Measurements from ENCODE around the gene SNRNP48.

The SNRNP48 gene

DNA sequence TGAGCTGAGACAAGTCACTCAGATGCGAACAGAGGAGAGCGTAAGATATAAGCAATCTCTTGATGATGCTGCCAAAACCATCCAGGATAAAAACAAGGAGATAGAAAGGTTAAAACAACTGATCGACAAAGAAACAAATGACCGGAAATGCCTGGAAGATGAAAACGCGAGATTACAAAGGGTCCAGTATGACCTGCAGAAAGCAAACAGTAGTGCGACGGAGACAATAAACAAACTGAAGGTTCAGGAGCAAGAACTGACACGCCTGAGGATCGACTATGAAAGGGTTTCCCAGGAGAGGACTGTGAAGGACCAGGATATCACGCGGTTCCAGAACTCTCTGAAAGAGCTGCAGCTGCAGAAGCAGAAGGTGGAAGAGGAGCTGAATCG is 9.5 kb upstream of the SNRNP48 start:
- no peaks in the 10 kb centered on the region for H3K4me1 ChIP-seq (ENCODE audit: insufficient read depth, low read length)
- no peak overlapping the region for H3K9ac ChIP-seq (ENCODE audit: low read length)
- no peaks in the 10 kb centered on the region for H3K9me3 ChIP-seq (ENCODE audit: low read length)
- no peaks in the 10 kb centered on the region for H3K36me3 ChIP-seq (ENCODE audit: insufficient read depth, low read length)
- no peaks in the 10 kb centered on the region for H3K27me3 ChIP-seq (ENCODE audit: control insufficient read depth in 1 of 2, insufficient read depth in 2 of 2, low read length in 2 of 2)
- no peak overlapping the region for H3K27ac ChIP-seq (ENCODE audit: low read depth, low read length)
- no peak overlapping the region for H3K4me3 ChIP-seq (ENCODE audit: low read depth in 1 of 2, low read length in 2 of 2)

DNA sequence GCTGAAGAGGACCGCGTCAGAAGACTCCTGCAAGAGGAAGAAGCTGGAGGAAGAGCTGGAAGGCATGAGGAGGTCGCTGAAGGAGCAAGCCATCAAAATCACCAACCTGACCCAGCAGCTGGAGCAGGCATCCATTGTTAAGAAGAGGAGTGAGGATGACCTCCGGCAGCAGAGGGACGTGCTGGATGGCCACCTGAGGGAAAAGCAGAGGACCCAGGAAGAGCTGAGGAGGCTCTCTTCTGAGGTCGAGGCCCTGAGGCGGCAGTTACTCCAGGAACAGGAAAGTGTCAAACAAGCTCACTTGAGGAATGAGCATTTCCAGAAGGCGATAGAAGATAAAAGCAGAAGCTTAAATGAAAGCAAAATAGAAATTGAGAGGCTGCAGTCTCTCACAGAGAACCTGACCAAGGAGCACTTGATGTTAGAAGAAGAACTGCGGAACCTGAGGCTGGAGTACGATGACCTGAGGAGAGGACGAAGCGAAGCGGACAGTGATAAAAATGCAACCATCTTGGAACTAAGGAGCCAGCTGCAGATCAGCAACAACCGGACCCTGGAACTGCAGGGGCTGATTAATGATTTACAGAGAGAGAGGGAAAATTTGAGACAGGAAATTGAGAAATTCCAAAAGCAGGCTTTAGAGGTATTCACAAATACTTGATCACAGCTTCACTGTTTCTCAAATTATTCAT is 8.9 kb upstream of the SNRNP48 start:
- H3K27ac ChIP-seq (ENCODE audit: low read depth, low read length), result no peak overlapping the region
- no peaks in the 10 kb centered on the region for H3K4me1 ChIP-seq (ENCODE audit: insufficient read depth, low read length)
- H3K9ac ChIP-seq (ENCODE audit: low read length), result no peak overlapping the region
- H3K27me3 ChIP-seq (ENCODE audit: control insufficient read depth in 1 of 2, insufficient read depth in 2 of 2, low read length in 2 of 2), result no peaks in the 10 kb centered on the region
- H3K36me3 ChIP-seq (ENCODE audit: insufficient read depth, low read length), result no peaks in the 10 kb centered on the region
- no peak overlapping the region for H3K4me3 ChIP-seq (ENCODE audit: low read depth in 1 of 2, low read length in 2 of 2)
- H3K9me3 ChIP-seq (ENCODE audit: low read length), result no peaks in the 10 kb centered on the region

DNA sequence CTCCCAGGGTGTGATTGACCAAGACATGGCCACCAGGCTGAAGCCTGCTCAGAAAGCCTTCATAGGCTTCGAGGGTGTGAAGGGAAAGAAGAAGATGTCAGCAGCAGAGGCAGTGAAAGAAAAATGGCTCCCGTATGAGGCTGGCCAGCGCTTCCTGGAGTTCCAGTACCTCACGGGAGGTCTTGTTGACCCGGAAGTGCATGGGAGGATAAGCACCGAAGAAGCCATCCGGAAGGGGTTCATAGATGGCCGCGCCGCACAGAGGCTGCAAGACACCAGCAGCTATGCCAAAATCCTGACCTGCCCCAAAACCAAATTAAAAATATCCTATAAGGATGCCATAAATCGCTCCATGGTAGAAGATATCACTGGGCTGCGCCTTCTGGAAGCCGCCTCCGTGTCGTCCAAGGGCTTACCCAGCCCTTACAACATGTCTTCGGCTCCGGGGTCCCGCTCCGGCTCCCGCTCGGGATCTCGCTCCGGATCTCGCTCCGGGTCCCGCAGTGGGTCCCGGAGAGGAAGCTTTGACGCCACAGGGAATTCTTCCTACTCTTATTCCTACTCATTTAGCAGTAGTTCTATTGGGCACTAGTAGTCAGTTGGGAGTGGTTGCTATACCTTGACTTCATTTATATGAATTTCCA is 4.6 kb upstream of the SNRNP48 start:
- Histone ChIP-seq H3K9me3 (ENCODE audit: low read length) (no peaks in the 10 kb centered on the region), H3K27ac (ENCODE audit: low read depth, low read length) (no peak overlapping the region), H3K9ac (ENCODE audit: low read length) (no peak overlapping the region), H3K4me1 (ENCODE audit: insufficient read depth, low read length) (peaks cover 7% of the 10 kb centered on the region), H3K4me3 (ENCODE audit: low read depth in 1 of 2, low read length in 2 of 2) (no peak overlapping the region), H3K36me3 (ENCODE audit: insufficient read depth, low read length) (no peaks in the 10 kb centered on the region), H3K27me3 (ENCODE audit: control insufficient read depth in 1 of 2, insufficient read depth in 2 of 2, low read length in 2 of 2) (no peaks in the 10 kb centered on the region)

DNA sequence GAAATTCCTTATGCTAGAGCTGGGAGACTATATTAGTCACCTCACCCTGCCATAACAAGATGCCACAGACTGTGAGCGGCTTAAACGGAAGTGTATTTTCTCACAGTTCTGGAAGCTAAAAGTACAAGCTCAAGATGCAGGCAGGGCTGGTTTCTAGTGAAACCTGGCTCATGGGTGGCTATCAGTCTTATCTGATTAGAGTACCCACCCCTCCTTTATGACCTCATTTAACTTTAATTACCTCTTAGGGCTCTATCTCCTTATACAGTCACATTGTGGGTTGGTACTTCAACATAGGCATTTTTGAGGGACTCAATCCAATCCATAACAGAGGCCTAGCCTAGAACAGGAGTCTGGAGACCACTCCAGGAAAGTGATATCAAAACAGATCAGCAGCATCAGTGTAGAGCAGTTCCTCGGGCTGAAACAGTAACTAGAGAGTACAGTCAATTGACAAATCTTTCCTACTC is 2.3 kb upstream of the SNRNP48 start:
- H3K9me3 ChIP-seq (ENCODE audit: low read length), result no peaks in the 10 kb centered on the region
- no peak overlapping the region for H3K9ac ChIP-seq (ENCODE audit: low read length)
- no peaks in the 10 kb centered on the region for H3K36me3 ChIP-seq (ENCODE audit: insufficient read depth, low read length)
- no peak overlapping the region for H3K4me3 ChIP-seq (ENCODE audit: low read depth in 1 of 2, low read length in 2 of 2)
- H3K27me3 ChIP-seq (ENCODE audit: control insufficient read depth in 1 of 2, insufficient read depth in 2 of 2, low read length in 2 of 2), result no peaks in the 10 kb centered on the region
- no peak overlapping the region for H3K27ac ChIP-seq (ENCODE audit: low read depth, low read length)
- H3K4me1 ChIP-seq (ENCODE audit: insufficient read depth, low read length), result peaks cover 21% of the 10 kb centered on the region

- no peak overlapping the region for H3K27ac ChIP-seq (ENCODE audit: low read depth, low read length)
- no peak overlapping the region for H3K4me3 ChIP-seq (ENCODE audit: low read depth in 1 of 2, low read length in 2 of 2)
- no peaks in the 10 kb centered on the region for H3K36me3 ChIP-seq (ENCODE audit: insufficient read depth, low read length)
- no peaks in the 10 kb centered on the region for H3K27me3 ChIP-seq (ENCODE audit: control insufficient read depth in 1 of 2, insufficient read depth in 2 of 2, low read length in 2 of 2)
- H3K9ac ChIP-seq (ENCODE audit: low read length), result no peak overlapping the region
- H3K4me1 ChIP-seq (ENCODE audit: insufficient read depth, low read length), result peaks cover 21% of the 10 kb centered on the region
- no peaks in the 10 kb centered on the region for H3K9me3 ChIP-seq (ENCODE audit: low read length)
Observed at GRCh38 chr6:7588506-7588905, 1.5 kb upstream of the SNRNP48 start.

- no peaks in the 10 kb centered on the region for H3K9me3 ChIP-seq (ENCODE audit: low read length)
- H3K27me3 ChIP-seq (ENCODE audit: control insufficient read depth in 1 of 2, insufficient read depth in 2 of 2, low read length in 2 of 2), result no peaks in the 10 kb centered on the region
- no peak overlapping the region for H3K27ac ChIP-seq (ENCODE audit: low read depth, low read length)
- peak overlapping the region; percentile 22 to 69 for H3K4me3 ChIP-seq (ENCODE audit: low read depth in 1 of 2, low read length in 2 of 2)
- peaks cover 21% of the 10 kb centered on the region for H3K4me1 ChIP-seq (ENCODE audit: insufficient read depth, low read length)
- no peaks in the 10 kb centered on the region for H3K36me3 ChIP-seq (ENCODE audit: insufficient read depth, low read length)
- H3K9ac ChIP-seq (ENCODE audit: low read length), result no peak overlapping the region
Observed at GRCh38 chr6:7589221-7589620, 777 bp upstream of the SNRNP48 start.

GRCh38 chr6:7590918-7591302 is 912 bp downstream of the SNRNP48 start:
- H3K4me1 ChIP-seq (ENCODE audit: insufficient read depth, low read length), result peaks cover 21% of the 10 kb centered on the region
- no peak overlapping the region for H3K27ac ChIP-seq (ENCODE audit: low read depth, low read length)
- H3K9me3 ChIP-seq (ENCODE audit: low read length), result no peaks in the 10 kb centered on the region
- H3K27me3 ChIP-seq (ENCODE audit: control insufficient read depth in 1 of 2, insufficient read depth in 2 of 2, low read length in 2 of 2), result no peaks in the 10 kb centered on the region
- no peak overlapping the region for H3K9ac ChIP-seq (ENCODE audit: low read length)
- peaks cover 10% of the 10 kb centered on the region for H3K36me3 ChIP-seq (ENCODE audit: insufficient read depth, low read length)
- peak overlapping the region; percentile 69 to 87 for H3K4me3 ChIP-seq (ENCODE audit: low read depth in 1 of 2, low read length in 2 of 2)

DNA sequence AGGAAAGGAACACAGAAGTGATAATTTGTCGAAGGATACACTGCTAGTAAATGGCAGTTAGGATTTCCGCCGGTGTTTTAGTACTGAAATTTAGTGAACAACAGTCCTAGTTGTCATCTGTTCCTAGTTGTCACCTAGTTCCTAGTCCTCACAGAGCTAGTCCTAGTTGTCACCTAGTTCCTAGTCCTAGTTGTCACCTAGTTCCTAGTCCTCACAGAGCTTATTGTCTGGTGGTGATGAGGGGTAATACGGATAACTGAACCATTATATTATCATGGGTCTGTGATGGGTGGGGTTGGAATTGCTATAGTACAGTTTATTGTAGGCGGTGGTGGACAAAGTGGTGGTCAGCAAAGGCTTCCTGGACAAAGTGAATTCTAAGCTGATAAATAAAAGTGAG is 1.8 kb downstream of the SNRNP48 start:
- no peak overlapping the region for H3K9ac ChIP-seq (ENCODE audit: low read length)
- H3K27me3 ChIP-seq (ENCODE audit: control insufficient read depth in 1 of 2, insufficient read depth in 2 of 2, low read length in 2 of 2), result no peaks in the 10 kb centered on the region
- peaks cover 21% of the 10 kb centered on the region for H3K4me1 ChIP-seq (ENCODE audit: insufficient read depth, low read length)
- no peak overlapping the region for H3K27ac ChIP-seq (ENCODE audit: low read depth, low read length)
- H3K36me3 ChIP-seq (ENCODE audit: insufficient read depth, low read length), result peaks cover 11% of the 10 kb centered on the region
- H3K9me3 ChIP-seq (ENCODE audit: low read length), result no peaks in the 10 kb centered on the region
- peak overlapping the region in 1 of 2 donors; percentile 69 for H3K4me3 ChIP-seq (ENCODE audit: low read depth in 1 of 2, low read length in 2 of 2)

DNA sequence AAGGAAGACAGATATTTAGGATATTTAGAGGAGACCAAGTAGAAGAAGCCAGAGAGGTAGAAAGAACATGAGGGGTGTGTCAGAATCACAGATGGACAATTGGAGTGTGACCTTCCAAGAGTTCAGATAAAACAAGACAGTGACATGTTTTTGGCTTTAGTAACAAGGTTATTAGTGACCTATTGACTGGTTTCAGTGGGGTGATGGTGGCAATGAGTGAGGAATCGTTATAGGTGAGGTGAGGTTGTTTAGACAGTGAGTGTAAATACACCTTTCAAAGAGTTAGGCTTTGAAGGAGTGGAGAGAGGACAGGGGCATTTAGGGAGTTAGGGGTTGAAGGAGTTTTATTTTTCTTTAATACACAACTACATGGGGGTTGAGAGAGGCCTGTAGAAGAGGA is 3.2 kb downstream of the SNRNP48 start:
- peaks cover 21% of the 10 kb centered on the region for H3K4me1 ChIP-seq (ENCODE audit: insufficient read depth, low read length)
- no peak overlapping the region for H3K9ac ChIP-seq (ENCODE audit: low read length)
- H3K27ac ChIP-seq (ENCODE audit: low read depth, low read length), result no peak overlapping the region
- no peak overlapping the region for H3K4me3 ChIP-seq (ENCODE audit: low read depth in 1 of 2, low read length in 2 of 2)
- H3K36me3 ChIP-seq (ENCODE audit: insufficient read depth, low read length), result peaks cover 11% of the 10 kb centered on the region
- H3K9me3 ChIP-seq (ENCODE audit: low read length), result no peaks in the 10 kb centered on the region
- no peaks in the 10 kb centered on the region for H3K27me3 ChIP-seq (ENCODE audit: control insufficient read depth in 1 of 2, insufficient read depth in 2 of 2, low read length in 2 of 2)

DNA sequence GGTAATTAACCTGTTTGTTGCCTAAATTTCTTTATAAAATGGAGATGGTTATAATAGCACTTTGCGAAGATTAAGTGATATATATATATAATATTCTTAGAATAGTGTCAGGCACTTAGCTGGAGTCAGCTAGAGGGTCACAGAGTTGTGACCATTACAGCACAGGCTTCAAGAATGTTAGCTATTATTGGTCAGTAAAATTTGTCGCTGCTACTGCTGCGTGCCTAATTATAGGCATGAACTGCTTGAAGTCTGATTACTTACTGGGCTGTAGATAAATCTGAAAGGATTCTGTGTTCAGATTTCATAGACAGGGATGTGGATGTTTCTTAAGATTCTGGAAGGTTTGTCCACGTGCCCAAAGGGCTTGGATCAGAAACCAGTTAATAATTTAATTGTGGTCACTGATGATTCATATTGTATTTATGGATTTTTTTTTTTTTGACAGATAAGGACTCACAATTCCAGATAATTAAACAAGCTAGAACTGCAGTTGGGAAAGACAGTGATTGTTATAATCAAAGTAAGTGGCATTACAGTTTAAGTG is 4.7 kb downstream of the SNRNP48 start:
- no peaks in the 10 kb centered on the region for H3K27me3 ChIP-seq (ENCODE audit: control insufficient read depth in 1 of 2, insufficient read depth in 2 of 2, low read length in 2 of 2)
- H3K4me1 ChIP-seq (ENCODE audit: insufficient read depth, low read length), result peaks cover 15% of the 10 kb centered on the region
- no peak overlapping the region for H3K9ac ChIP-seq (ENCODE audit: low read length)
- no peaks in the 10 kb centered on the region for H3K9me3 ChIP-seq (ENCODE audit: low read length)
- H3K4me3 ChIP-seq (ENCODE audit: low read depth in 1 of 2, low read length in 2 of 2), result no peak overlapping the region
- H3K27ac ChIP-seq (ENCODE audit: low read depth, low read length), result no peak overlapping the region
- H3K36me3 ChIP-seq (ENCODE audit: insufficient read depth, low read length), result peaks cover 11% of the 10 kb centered on the region

DNA sequence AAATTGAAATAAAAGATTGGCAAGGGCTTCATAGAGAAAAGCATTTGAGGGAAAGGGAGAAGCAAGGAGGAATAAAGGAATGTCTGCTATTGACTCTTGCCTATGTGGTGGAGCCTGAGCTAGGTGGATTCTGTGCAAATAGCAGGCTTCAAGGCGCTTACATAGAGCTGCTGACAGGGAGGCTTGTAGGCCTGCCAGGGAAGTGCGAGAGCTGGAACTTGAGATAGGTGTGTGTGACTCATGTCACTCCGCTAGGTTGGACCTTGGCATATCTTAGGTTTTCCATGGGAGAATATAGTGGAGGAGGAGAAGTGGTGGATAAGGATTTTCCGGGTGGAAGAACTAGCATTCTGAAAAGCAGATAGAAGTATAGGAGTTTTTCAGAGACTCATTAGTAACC is 14.0 kb downstream of the SNRNP48 start:
- H3K9me3 ChIP-seq (ENCODE audit: low read length), result no peaks in the 10 kb centered on the region
- H3K27ac ChIP-seq (ENCODE audit: low read depth, low read length), result no peak overlapping the region
- no peaks in the 10 kb centered on the region for H3K4me1 ChIP-seq (ENCODE audit: insufficient read depth, low read length)
- H3K27me3 ChIP-seq (ENCODE audit: control insufficient read depth in 1 of 2, insufficient read depth in 2 of 2, low read length in 2 of 2), result no peaks in the 10 kb centered on the region
- H3K9ac ChIP-seq (ENCODE audit: low read length), result no peak overlapping the region
- peaks cover 59% of the 10 kb centered on the region for H3K36me3 ChIP-seq (ENCODE audit: insufficient read depth, low read length)
- H3K4me3 ChIP-seq (ENCODE audit: low read depth in 1 of 2, low read length in 2 of 2), result no peak overlapping the region

- H3K36me3 ChIP-seq (ENCODE audit: insufficient read depth, low read length), result peaks cover 59% of the 10 kb centered on the region
Observed at GRCh38 chr6:7604506-7604905, 14.5 kb downstream of the SNRNP48 start.

More at GRCh38 chr6:7604506-7604905, 14.5 kb downstream of the SNRNP48 start:
- Histone ChIP-seq H3K4me1 (ENCODE audit: insufficient read depth, low read length) (no peaks in the 10 kb centered on the region), H3K27me3 (ENCODE audit: control insufficient read depth in 1 of 2, insufficient read depth in 2 of 2, low read length in 2 of 2) (no peaks in the 10 kb centered on the region), H3K9ac (ENCODE audit: low read length) (no peak overlapping the region), H3K27ac (ENCODE audit: low read depth, low read length) (no peak overlapping the region), H3K4me3 (ENCODE audit: low read depth in 1 of 2, low read length in 2 of 2) (no peak overlapping the region), H3K9me3 (ENCODE audit: low read length) (no peaks in the 10 kb centered on the region)

Measured in muscle layer of colon (tissue), 2 donors.